GM20000 (cell line): ENCODE results near the gene DTX1.
A peak's percentile ranks its signal among the peaks of the same experiment; 100 is the strongest.

Source experiments
- DNase-seq: peaks from one replicate; pipeline ENCODE4 v3.0.0; 2012; ENCODE audit warnings: low spot score
- CTCF ChIP-seq: IDR thresholded peaks from 2 replicates; pipeline ENCODE4 v1.5.1; 2012; ENCODE audit warnings: mild to moderate bottlenecking, control low read depth; ENCODE audit errors: extremely low read depth, missing control alignments

Gene DTX1

DNA sequence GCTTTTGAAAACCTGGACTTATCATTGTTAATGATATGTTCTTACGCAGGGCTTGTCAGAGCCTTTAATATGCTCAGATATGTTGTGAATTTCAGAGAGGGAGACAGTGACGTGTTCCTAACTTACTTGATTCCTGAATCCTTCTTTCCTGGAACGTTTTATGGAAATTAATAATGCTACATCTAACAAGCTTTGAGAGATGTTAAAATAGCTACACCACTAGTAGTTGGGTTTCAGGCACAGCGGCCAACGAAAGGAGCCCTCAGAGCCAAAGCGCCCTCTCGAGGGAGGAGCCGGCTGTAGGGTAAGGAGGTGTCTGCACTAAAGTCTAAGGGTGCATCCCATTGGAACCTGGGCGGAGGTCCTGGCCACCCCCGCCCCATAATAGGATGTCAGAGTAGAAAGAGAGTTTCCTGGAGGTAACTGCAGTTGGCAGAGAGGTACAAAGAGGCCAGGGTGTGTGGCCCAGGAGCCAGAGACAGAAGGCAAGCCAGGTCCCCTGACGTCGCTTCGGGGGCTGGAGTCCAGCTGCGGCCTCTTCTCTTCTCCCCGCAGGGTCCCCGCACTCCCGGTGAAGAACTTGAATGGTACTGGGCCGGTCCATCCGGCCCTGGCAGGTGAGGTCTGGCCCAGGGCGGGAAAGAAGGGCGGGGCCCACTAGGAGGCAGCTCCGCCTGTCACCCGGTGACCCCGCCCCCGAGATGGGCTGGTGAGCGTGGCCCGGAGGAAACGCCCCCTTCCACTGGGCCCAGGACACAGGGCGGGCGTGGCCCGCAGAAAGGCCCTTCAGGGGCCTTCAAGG is 36.3 kb downstream of the DTX1 start:
- peak; percentile 39 for TF ChIP-seq CTCF
- DNase-seq = peak; percentile 83

DNA sequence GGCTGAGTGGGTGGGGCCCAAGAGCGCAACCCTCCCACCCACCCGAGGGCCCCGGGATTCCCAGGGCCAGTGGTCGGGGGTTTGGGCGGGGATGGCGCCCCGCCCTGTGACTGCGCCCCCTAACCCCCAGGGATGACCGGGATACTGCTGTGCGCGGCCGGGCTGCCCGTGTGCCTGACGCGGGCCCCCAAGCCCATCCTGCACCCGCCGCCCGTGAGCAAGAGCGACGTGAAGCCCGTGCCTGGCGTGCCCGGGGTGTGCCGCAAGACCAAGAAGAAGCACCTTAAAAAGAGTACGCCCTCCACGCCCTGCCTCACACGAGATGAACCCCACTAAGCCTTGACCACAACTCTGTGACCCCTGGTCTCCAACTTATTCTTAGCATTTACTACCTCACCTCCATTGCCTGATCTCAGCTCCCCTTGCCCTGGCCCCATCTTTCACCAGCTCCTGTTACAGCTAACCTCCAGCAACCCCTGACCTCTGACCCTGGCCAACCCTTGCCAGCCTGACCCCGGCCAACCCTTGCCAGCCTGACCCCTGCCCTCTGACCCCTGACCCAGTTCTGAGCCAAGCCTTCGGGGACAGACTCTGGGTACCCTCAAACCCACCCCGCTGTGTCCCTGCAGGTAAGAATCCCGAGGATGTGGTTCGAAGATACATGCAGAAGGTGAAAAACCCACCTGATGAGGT is 37.0 kb downstream of the DTX1 start:
- TF ChIP-seq CTCF = no peak
- no peak for DNase-seq

- DNase-seq = no peak
- TF ChIP-seq CTCF = no peak
These were observed 38.2 kb downstream of the DTX1 start for GRCh38 chr12:113094738-113095137.

DNA sequence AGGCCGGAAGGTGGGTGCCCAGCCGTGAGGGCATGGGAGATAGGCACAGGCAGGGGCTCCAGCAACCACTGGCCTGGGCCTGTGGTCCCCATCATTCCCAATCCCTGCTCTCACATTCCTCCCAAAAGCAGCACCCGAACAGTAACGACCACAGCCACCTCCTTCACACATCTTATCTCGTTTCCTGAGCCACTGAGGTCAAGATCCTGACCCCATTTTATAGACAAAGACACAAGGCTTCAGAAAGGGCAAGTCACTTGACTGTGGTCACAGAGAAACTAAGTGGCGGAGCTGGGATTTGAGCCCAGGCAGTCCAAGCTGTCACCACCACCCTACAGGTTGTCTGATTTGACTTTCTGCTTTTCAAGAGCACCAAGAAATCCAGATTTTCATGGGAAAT is 38.9 kb downstream of the DTX1 start:
- TF ChIP-seq CTCF = no peak
- no peak for DNase-seq

DNA sequence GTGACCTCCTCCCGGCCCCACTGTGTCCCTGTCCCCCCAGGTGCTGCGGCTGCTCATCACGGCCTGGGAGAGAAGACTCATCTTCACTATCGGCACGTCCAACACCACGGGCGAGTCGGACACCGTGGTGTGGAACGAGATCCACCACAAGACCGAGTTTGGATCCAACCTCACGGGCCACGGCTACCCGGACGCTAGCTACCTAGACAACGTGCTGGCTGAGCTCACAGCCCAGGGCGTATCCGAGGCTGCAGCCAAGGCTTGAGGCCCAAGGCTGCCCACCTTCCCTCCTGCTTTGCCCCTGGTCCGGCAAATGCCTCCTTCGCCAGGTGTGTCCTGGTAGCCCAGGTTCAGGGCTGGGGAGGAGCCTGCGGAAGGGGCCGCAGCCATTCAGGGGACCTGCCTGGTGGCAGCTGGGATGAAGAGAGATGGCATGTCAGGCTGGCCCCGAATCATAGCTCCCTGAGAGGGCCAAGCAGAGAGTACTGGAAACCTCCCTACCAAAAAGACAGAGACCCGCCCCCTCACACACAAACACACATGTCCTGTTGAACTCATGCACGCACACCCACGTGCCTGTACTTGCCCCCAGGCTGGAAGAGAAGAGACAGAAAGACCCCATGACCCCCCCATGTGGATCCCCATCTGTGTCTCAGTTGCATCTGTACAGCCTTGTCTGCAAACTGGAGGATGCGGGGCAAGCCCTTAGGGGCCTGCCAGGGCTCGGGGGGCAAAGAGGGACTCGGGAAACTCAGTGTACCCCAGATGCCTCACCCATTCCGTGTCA is 40.3 kb downstream of the DTX1 start:
- no peak for TF ChIP-seq CTCF
- DNase-seq = no peak

- no peak for TF ChIP-seq CTCF
- DNase-seq = no peak
These were observed 41.3 kb downstream of the DTX1 start for GRCh38 chr12:113097716-113098440.
